Stimulated activated CD8-positive, alpha-beta memory T cell treated with anti-CD3 and anti-CD28 coated beads, Interleukin-2, amount 100 ng/mL, for 48 hours (primary cell): ENCODE measurements around the gene DOCK6.
"Not testable (repeated sequence)": the region's sequence is repeated elsewhere in the genome, so short reads cannot be mapped to it uniquely, and the experiment has no call there.

Experiments used
- DNase-seq, 2 donors: peaks; one replicate each; pipeline ENCODE4 v3.0.0-alpha.2; 2020; ENCODE audit warnings: low read depth in 2 of 2

Gene DOCK6

GRCh38 chr19:11174336-11174735 lies 88.0 kb downstream of the DOCK6 start:
- no peak for DNase-seq

- DNase-seq, result no peak
Measured at GRCh38 chr19:11173516-11174155, 88.7 kb downstream of the DOCK6 start.

- DNase-seq, result no peak
Measured at GRCh38 chr19:11172576-11172975, 89.7 kb downstream of the DOCK6 start.

- no peak for DNase-seq
Measured at GRCh38 chr19:11171144-11171543, 91.2 kb downstream of the DOCK6 start.

- no peak for DNase-seq
Measured at GRCh38 chr19:11169896-11170678, 92.2 kb downstream of the DOCK6 start.

- no peak for DNase-seq
Measured at GRCh38 chr19:11168568-11168967, 93.8 kb downstream of the DOCK6 start.

- no peak for DNase-seq
Measured at GRCh38 chr19:11166281-11167142, 95.8 kb downstream of the DOCK6 start.

- no peak for DNase-seq
Measured at GRCh38 chr19:11165486-11166030, 96.8 kb downstream of the DOCK6 start.

GRCh38 chr19:11164879-11165406 lies 97.4 kb downstream of the DOCK6 start:
- no peak for DNase-seq

GRCh38 chr19:11164296-11164695 lies 98.0 kb downstream of the DOCK6 start:
- no peak for DNase-seq

GRCh38 chr19:11160440-11160768 lies 101.9 kb downstream of the DOCK6 start:
- not testable (repeated sequence) for DNase-seq

- DNase-seq, result no peak
Measured at GRCh38 chr19:11159598-11160439, 102.5 kb downstream of the DOCK6 start.

GRCh38 chr19:11155373-11156120 lies 106.8 kb downstream of the DOCK6 start, which contains the start of gene SPC24:
Gene SPC24, minus strand, starts transcription at chr19:11155782. Its CDS starts 6 bp downstream, at chr19:11155776.
- DNase-seq, result peak; percentile 87 to 88

GRCh38 chr19:11154683-11155047 lies 107.7 kb downstream of the DOCK6 start:
- DNase-seq, result no peak

GRCh38 chr19:11152318-11153062 lies 109.8 kb downstream of the DOCK6 start:
- no peak for DNase-seq

- DNase-seq, result no peak
Measured at GRCh38 chr19:11151181-11151580, 111.1 kb downstream of the DOCK6 start.
